Measurements from ENCODE around the gene NPHS2. TPM values are rescaled to one million over a fixed set of nuclear protein-coding genes. Genes with fewer than 3 reads are reported as not detected.

Gene NPHS2
- not detected in 2 replicates for polyA plus RNA-seq (2014; cell fraction: cytosol; rRNA removed)
- not detected in 2 replicates for polyA plus RNA-seq (2014; cell fraction: nucleus; rRNA removed)

GRCh38 chr1:179575497-179576314, at the start of gene NPHS2:
NPHS2 (minus strand) TSS chr1:179575948; CDS start chr1:179575864, 84 bp downstream.
- DNase-seq (ENCODE audit: low spot score): no peak

- no peak for DNase-seq (ENCODE audit: low spot score)
These were observed 36.6 kb upstream of the NPHS2 start for GRCh38 chr1:179612361-179612760.

GRCh38 chr1:179601093-179601492, 25.3 kb upstream of the NPHS2 start:
- no peak for DNase-seq (ENCODE audit: low spot score)

GRCh38 chr1:179599623-179600249, 24.0 kb upstream of the NPHS2 start:
- peak; percentile 10 for DNase-seq (ENCODE audit: low spot score)

- DNase-seq (ENCODE audit: low spot score): no peak
These were observed 22.9 kb upstream of the NPHS2 start for GRCh38 chr1:179598631-179599030.

- no peak for DNase-seq (ENCODE audit: low spot score)
These were observed 16.1 kb upstream of the NPHS2 start, which contains the start of gene TDRD5 for GRCh38 chr1:179591592-179592580. TDRD5 (plus strand) TSS chr1:179591832; CDS start chr1:179592616, 784 bp downstream.

GRCh38 chr1:179591253-179591591, 15.5 kb upstream of the NPHS2 start:
- DNase-seq (ENCODE audit: low spot score): no peak

- no peak for DNase-seq (ENCODE audit: low spot score)
These were observed 14.9 kb upstream of the NPHS2 start for GRCh38 chr1:179590671-179591070.

GRCh38 chr1:179589509-179589908, 13.8 kb upstream of the NPHS2 start:
- DNase-seq (ENCODE audit: low spot score): no peak

GRCh38 chr1:179588425-179589024, 12.8 kb upstream of the NPHS2 start:
- DNase-seq (ENCODE audit: low spot score): no peak

GRCh38 chr1:179587336-179587735, 11.6 kb upstream of the NPHS2 start:
- no peak for DNase-seq (ENCODE audit: low spot score)

- DNase-seq (ENCODE audit: low spot score): peak; percentile 47
These were observed 10.5 kb upstream of the NPHS2 start for GRCh38 chr1:179586107-179586823.

- DNase-seq (ENCODE audit: low spot score): no peak
These were observed 8.1 kb upstream of the NPHS2 start for GRCh38 chr1:179583771-179584320.

GRCh38 chr1:179576509-179576908, 761 bp upstream of the NPHS2 start:
- DNase-seq (ENCODE audit: low spot score): no peak

GRCh38 chr1:179558078-179558477, 17.7 kb downstream of the NPHS2 start:
- DNase-seq (ENCODE audit: low spot score): no peak

- no peak for DNase-seq (ENCODE audit: low spot score)
These were observed 21.3 kb downstream of the NPHS2 start for GRCh38 chr1:179554427-179554826.

GRCh38 chr1:179550746-179551682, 24.7 kb downstream of the NPHS2 start:
- no peak for DNase-seq (ENCODE audit: low spot score)

GRCh38 chr1:179549368-179549700, 26.4 kb downstream of the NPHS2 start:
- no peak for DNase-seq (ENCODE audit: low spot score)

GRCh38 chr1:179548666-179549367, 26.9 kb downstream of the NPHS2 start:
- DNase-seq (ENCODE audit: low spot score): no peak

Data from SK-N-DZ (cell line).